Activated CD4-positive, alpha-beta memory T cell treated with anti-CD3 and anti-CD28 coated beads for 36 hours (primary cell): ENCODE measurements around the gene SLC45A2. TPM values are rescaled to one million over a fixed set of nuclear protein-coding genes. Genes with fewer than 3 reads are reported as not detected.
"Not testable (repeated sequence)": the region's sequence is repeated elsewhere in the genome, so short reads cannot be mapped to it uniquely, and the experiment has no call there.

ENCODE experiments used
- CTCF ChIA-PET: fragments of 350-600 bp; sonication (Branson Sonifier 250); formaldehyde crosslinking; loops from one replicate; lab custom pipeline; 2021; ENCODE audit warnings: antibody characterized with exemption, inconsistent platforms; lab: Charles Lee
- POLR2A ChIA-PET: fragments of 350-600 bp; sonication (Branson Sonifier 250); formaldehyde crosslinking; loops from one replicate; lab custom pipeline; 2021; ENCODE audit warnings: antibody characterized with exemption; lab: Charles Lee
- DNase-seq: peaks from one replicate; pipeline ENCODE4 v3.0.0-alpha.2; 2020
- H3K27ac Mint-ChIP-seq: one replicate; pipeline ENCODE4 v1.8.0; 2021; ENCODE audit warnings: mixed read lengths
- H3K27me3 Mint-ChIP-seq: one replicate; pipeline ENCODE4 v1.8.0; 2021; ENCODE audit warnings: mixed read lengths
- H3K36me3 Mint-ChIP-seq: one replicate; pipeline ENCODE4 v1.8.0; 2021; ENCODE audit warnings: mixed read lengths
- H3K4me1 Mint-ChIP-seq: one replicate; pipeline ENCODE4 v1.8.0; 2021; ENCODE audit warnings: low read depth, mixed read lengths
- H3K4me3 Mint-ChIP-seq: one replicate; pipeline ENCODE4 v1.8.0; 2021; ENCODE audit warnings: mild to moderate bottlenecking, mixed read lengths
- H3K9me3 Mint-ChIP-seq: one replicate; pipeline ENCODE4 v1.8.0; 2021; ENCODE audit warnings: mixed read lengths
- intact Hi-C: fragments of 100-400 bp; cut with micrococcal nuclease; formaldehyde crosslinking; loops from one replicate; pipeline ENCODE4 v1.15.1; 2023
- total RNA-seq, 2 experiments: library from RNA; stranded (reverse); gene quantifications; one replicate each; pipeline ENCODE4 v1.2.3, GENCODE V29; 2021

The SLC45A2 gene
- total RNA-seq, 2 experiments from 2014 or later = not detected

DNA sequence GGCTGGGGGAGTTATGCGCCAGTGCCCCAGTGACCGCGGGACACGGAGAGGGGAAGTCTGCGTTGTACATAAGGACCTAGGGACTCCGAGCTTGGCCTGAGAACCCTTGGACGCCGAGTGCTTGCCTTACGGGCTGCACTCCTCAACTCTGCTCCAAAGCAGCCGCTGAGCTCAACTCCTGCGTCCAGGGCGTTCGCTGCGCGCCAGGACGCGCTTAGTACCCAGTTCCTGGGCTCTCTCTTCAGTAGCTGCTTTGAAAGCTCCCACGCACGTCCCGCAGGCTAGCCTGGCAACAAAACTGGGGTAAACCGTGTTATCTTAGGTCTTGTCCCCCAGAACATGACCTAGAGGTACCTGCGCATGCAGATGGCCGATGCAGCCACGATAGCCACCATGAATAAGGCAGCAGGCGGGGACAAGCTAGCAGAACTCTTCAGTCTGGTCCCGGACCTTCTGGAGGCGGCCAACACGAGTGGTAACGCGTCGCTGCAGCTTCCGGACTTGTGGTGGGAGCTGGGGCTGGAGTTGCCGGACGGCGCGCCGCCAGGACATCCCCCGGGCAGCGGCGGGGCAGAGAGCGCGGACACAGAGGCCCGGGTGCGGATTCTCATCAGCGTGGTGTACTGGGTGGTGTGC, 48.0 kb downstream of the SLC45A2 start, which contains the start of gene RXFP3:
RXFP3 (plus strand) TSS at position 6 of the 636 bp plus-strand sequence; CDS start at position 361, 355 bp downstream.
- Mint-ChIP-seq H3K27ac (no peak within 1 kb of the TSS), H3K4me3 (no peak within 1 kb of the TSS), H3K9me3 (no peaks in the 10 kb centered on the region), H3K36me3 (no peaks in the 10 kb centered on the region), H3K27me3 (peaks cover 50% of the 10 kb centered on the region), H3K4me1 (peaks cover 2% of the 10 kb centered on the region)
- DNase-seq = no peak
- intact Hi-C loops = no loop called here
- ChIA-PET CTCF (interaction anchor here (1.0 to 4.0 kb wide), 4 partner anchors 14 to 502 kb away, joined by 3 to 44 read pairs (median 18); no protein-coding TSS in a partner anchor), POLR2A (interaction anchor here (0.6 kb wide), 1 partner anchor 14 kb away, joined by 3 read pairs; no protein-coding TSS in a partner anchor)

DNA sequence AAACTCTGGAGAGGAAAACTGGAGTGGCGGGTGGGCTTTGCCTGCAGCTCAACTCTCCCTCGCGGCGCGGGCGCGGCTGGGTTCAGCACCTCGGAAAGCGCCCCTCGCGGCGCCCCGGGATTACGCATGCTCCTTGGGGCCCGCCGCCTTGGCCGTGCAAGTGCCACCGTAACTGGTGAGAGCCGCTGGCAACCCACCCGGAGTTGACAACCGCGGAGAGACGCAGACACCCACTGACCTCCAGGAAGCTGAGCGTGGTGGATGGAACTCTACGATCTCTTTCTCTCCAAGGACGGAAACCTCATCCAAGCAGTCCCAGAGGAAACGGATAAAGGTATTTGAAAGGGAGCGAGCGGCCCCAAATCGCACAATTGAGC, 48.5 kb downstream of the SLC45A2 start:
- Mint-ChIP-seq H3K9me3 (no peaks in the 10 kb centered on the region), H3K36me3 (no peaks in the 10 kb centered on the region)

DNA sequence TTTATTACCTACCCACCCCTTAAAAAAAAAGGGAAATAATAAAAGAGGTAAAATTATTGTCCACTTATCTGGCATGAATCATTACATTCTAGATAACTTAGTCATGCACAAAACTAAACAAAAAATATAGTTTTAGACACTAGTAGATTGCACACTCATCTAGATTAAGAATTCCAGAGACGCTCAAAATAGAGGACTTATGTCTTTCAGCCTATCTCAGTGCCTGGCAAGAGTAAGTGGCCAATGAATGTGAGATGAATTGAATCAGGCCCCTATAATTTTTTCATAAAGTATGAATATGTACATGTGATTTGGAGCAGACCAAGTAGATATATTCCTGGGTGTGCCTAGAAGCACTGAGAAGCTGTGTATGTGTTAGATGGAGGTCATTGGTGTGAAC, 50.3 kb downstream of the SLC45A2 start:
- Mint-ChIP-seq H3K4me1 (peaks cover 2% of the 10 kb centered on the region), H3K4me3 (no peak overlapping the region), H3K9me3 (no peaks in the 10 kb centered on the region), H3K27ac (no peak overlapping the region), H3K36me3 (no peaks in the 10 kb centered on the region), H3K27me3 (peaks cover 42% of the 10 kb centered on the region)
- POLR2A ChIA-PET = no interaction called here
- DNase-seq = no peak
- CTCF ChIA-PET = interaction anchor here (0.9 to 4.0 kb wide), 19 partner anchors 9 to 1428 kb away, joined by 3 to 44 read pairs (median 5); partner anchors contain the start of gene TARS1
- intact Hi-C loops = loop anchor here (1.0 to 5.0 kb wide), 3 partner anchors 82 to 498 kb away; no protein-coding TSS in a partner anchor

More for the DNA sequence above, 48.5 kb downstream of the SLC45A2 start:
- peaks cover 48% of the 10 kb centered on the region for H3K27me3 Mint-ChIP-seq
- CTCF ChIA-PET = interaction anchor here (0.8 to 4.0 kb wide), 14 partner anchors 11 to 529 kb away, joined by 3 to 44 read pairs (median 5); no protein-coding TSS in a partner anchor
- POLR2A ChIA-PET = interaction anchor here (0.6 kb wide), 1 partner anchor 14 kb away, joined by 3 read pairs; no protein-coding TSS in a partner anchor
- intact Hi-C loops = no loop called here
- H3K27ac Mint-ChIP-seq = no peak overlapping the region
- peaks cover 2% of the 10 kb centered on the region for H3K4me1 Mint-ChIP-seq
- H3K4me3 Mint-ChIP-seq = no peak overlapping the region
- peak; percentile 61 for DNase-seq

DNA sequence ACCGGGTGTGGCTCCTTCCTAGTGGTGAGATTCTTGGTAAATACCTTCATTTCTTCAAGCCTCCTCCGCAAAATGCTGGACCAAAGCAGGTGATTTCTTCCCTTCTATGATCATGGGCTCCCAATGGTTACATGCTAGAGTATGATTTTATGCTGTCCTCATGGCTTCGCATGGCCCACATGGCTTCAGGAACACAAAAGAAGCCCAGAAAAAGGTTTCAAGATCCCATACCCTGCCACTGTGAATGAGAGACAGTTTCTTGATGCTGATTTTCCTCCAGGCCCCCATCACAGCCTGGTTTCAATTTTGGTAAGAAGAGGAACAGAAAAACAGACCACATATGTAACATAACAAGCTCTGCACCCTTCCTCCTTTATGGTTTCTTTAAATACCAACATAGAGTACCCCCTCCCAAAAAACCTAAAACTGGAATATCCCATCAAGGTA, 50.7 kb downstream of the SLC45A2 start:
- no peak overlapping the region for H3K27ac Mint-ChIP-seq
- POLR2A ChIA-PET = no interaction called here
- CTCF ChIA-PET = interaction anchor here (1.0 to 4.0 kb wide), 14 partner anchors 12 to 1427 kb away, joined by 3 to 44 read pairs (median 6); partner anchors contain the start of gene TARS1
- intact Hi-C loops = loop anchor here (1.0 to 5.0 kb wide), 3 partner anchors 81 to 497 kb away; no protein-coding TSS in a partner anchor
- no peak overlapping the region for H3K4me3 Mint-ChIP-seq
- no peaks in the 10 kb centered on the region for H3K9me3 Mint-ChIP-seq
- H3K4me1 Mint-ChIP-seq = peaks cover 2% of the 10 kb centered on the region
- no peak for DNase-seq
- H3K27me3 Mint-ChIP-seq = peaks cover 38% of the 10 kb centered on the region
- H3K36me3 Mint-ChIP-seq = no peaks in the 10 kb centered on the region

DNA sequence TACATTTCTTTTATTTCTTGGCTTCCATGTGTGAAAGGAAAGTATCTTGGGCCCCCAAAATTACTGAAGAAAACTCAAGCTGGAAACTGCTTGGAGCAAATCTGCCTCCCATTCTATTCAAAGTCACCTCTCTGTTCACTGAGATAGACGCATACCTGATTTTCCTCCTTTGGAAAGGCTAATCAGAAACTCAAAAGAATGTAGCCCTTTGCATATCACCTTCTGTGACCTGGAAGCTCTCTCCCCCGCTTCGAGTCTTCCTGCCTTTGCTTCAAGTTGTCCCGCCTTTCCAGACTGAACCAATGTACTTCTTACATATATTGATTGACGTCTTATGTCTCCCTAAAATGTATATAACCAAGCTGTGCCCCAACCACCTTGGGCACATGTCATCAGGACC, 53.4 kb downstream of the SLC45A2 start:
- intact Hi-C loops = loop anchor here (5.0 kb wide), 1 partner anchor 79 kb away; no protein-coding TSS in a partner anchor
- no peak overlapping the region for H3K4me3 Mint-ChIP-seq

DNA sequence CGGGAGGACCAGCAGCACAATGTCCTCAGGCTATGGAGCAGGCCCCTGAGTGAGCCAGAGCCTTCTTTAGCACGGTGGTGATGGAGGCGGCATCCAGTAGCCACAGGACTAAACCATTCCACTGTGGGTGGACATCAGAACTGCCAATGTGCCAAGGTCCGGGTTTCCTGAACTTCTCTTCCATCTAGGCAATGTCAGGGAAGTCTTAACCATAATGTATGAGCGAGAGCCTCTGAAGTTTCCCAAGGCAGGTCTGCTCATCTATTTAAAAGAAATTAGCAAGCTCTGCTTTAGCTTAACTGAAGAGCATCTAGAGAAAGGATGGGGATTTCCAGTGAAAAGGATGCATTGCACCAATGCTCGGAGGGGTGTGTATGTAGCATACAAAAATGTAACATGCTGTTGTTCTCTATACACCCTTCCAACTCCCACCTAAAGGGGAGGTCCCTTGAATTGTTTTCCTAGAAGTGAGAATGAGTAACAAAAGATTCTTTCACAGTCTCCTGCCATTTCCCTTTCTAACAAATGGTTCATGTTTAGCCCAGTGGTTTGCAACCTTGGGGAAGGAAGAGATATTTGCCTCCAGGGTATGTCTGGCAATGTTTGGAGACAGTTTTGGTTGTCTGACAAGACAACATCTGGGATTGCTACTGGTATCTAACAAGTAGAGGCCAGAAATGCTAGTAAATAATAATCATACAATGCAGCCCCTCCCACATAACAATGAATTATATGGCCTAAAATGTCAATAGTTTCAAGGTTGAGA, 54.4 kb downstream of the SLC45A2 start:
- H3K9me3 Mint-ChIP-seq = no peaks in the 10 kb centered on the region
- DNase-seq = no peak
- no peaks in the 10 kb centered on the region for H3K4me1 Mint-ChIP-seq
- POLR2A ChIA-PET = no interaction called here
- peaks cover 12% of the 10 kb centered on the region for H3K27me3 Mint-ChIP-seq
- no peak overlapping the region for H3K4me3 Mint-ChIP-seq
- H3K36me3 Mint-ChIP-seq = no peaks in the 10 kb centered on the region
- intact Hi-C loops = loop anchor here (5.0 kb wide), 1 partner anchor 78 kb away; no protein-coding TSS in a partner anchor
- CTCF ChIA-PET = no interaction called here
- no peak overlapping the region for H3K27ac Mint-ChIP-seq

More for the DNA sequence above, 53.4 kb downstream of the SLC45A2 start:
- no peak overlapping the region for H3K27ac Mint-ChIP-seq
- no peaks in the 10 kb centered on the region for H3K4me1 Mint-ChIP-seq
- POLR2A ChIA-PET = no interaction called here
- no peaks in the 10 kb centered on the region for H3K9me3 Mint-ChIP-seq
- no peaks in the 10 kb centered on the region for H3K36me3 Mint-ChIP-seq
- H3K27me3 Mint-ChIP-seq = peaks cover 19% of the 10 kb centered on the region
- DNase-seq = no peak
- CTCF ChIA-PET = interaction anchor here (1.3 kb wide), 1 partner anchor 496 kb away, joined by 5 read pairs; no protein-coding TSS in a partner anchor

DNA sequence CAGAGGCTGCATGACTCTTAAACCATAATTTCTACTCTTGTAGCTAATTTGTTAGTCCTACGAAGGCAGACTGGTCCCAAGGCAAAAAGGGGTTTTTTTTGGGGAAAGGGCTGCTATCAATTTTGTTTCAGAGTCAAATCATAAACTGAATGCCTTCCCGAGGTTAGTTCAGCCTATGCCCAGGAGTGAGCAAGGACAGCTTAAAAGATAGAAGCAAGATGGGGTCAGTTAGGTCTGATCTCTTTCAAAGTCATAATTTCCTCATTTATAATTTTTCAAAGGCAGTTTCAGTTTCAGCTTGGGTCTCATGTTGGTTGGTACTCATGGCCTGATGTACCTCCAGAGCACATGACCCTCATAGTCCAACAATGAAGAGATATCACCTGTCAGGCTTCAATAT, 56.2 kb downstream of the SLC45A2 start:
- no peak for DNase-seq
- ChIA-PET POLR2A (no interaction called here), CTCF (no interaction called here)
- no peaks in the 10 kb centered on the region for H3K36me3 Mint-ChIP-seq
- no peaks in the 10 kb centered on the region for H3K4me1 Mint-ChIP-seq
- intact Hi-C loops = no loop called here
- no peak overlapping the region for H3K4me3 Mint-ChIP-seq
- H3K9me3 Mint-ChIP-seq = no peaks in the 10 kb centered on the region
- H3K27me3 Mint-ChIP-seq = peaks cover 10% of the 10 kb centered on the region
- no peak overlapping the region for H3K27ac Mint-ChIP-seq

DNA sequence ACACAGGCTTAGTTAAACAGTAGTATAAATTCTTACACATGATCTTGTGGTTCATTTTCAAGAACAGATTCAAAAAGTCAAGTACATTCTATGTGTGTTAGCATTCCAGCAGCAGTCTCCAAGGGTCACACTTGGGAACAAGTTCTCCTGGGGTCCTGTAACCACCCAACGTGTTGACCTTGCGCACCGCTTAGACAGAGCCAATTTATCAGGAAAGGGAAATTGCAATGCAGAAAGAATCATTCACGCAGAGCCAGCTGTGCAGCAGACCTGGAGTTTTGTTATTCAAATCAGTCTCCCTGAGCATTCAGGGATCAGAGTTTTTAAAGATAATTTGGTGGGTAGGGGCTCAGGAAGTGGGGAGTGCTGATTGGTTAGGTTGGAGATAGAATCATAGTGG, 56.8 kb downstream of the SLC45A2 start:
- intact Hi-C loops = no loop called here
- Mint-ChIP-seq H3K27me3 (peaks cover 10% of the 10 kb centered on the region), H3K4me3 (no peak overlapping the region), H3K4me1 (no peaks in the 10 kb centered on the region), H3K36me3 (no peaks in the 10 kb centered on the region), H3K9me3 (no peaks in the 10 kb centered on the region), H3K27ac (no peak overlapping the region)
- POLR2A ChIA-PET = no interaction called here
- no peak for DNase-seq
- CTCF ChIA-PET = no interaction called here

DNA sequence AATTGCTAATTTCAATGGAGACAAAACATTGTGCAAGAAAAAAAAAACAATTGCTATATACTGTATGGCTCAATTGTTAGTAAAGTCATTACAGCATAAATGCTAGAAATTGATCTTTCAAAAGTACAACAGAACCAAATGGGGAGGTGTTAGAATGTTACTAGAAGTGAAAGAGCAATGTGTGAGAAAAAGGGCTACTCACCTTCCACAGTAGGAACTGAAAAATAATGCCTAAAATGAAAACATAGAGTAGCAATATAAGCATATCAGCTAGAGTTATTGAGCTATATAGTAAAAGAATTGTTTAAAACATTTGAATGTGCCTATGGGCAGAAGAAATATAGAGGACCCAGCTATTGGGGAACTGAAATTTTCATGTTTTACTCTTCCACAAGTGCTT, 59.2 kb downstream of the SLC45A2 start:
- H3K9me3 Mint-ChIP-seq = no peaks in the 10 kb centered on the region
- CTCF ChIA-PET = interaction anchor here (1.3 kb wide), 1 partner anchor 10 kb away, joined by 5 read pairs; no protein-coding TSS in a partner anchor
- no peak overlapping the region for H3K27ac Mint-ChIP-seq
- H3K4me3 Mint-ChIP-seq = no peak overlapping the region
- H3K4me1 Mint-ChIP-seq = no peaks in the 10 kb centered on the region
- no peaks in the 10 kb centered on the region for H3K36me3 Mint-ChIP-seq
- POLR2A ChIA-PET = no interaction called here
- intact Hi-C loops = no loop called here
- peaks cover 16% of the 10 kb centered on the region for H3K27me3 Mint-ChIP-seq
- no peak for DNase-seq

DNA sequence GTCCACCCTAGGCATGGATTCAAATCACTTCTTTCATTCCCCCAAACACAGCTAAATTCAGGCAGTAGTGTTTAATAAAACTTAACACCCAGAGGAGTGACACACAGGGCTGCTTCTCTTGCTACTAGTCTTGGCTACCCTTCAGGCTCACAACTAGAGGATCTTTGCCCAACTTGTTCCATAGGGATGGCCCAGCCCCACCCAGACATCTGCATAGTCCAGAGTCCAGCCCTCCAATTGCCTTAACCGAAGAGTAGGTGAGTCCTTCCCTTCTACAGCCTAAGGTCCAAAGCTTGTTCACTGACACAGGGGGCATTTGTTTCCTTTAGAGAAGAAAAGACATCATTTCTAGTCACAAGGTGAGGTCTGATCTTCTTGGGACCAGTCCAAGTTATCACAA, 63.5 kb downstream of the SLC45A2 start:
- Mint-ChIP-seq H3K27me3 (peaks cover 16% of the 10 kb centered on the region), H3K36me3 (no peaks in the 10 kb centered on the region), H3K4me3 (no peak overlapping the region), H3K27ac (no peak overlapping the region), H3K4me1 (no peaks in the 10 kb centered on the region), H3K9me3 (peaks cover 28% of the 10 kb centered on the region)
- intact Hi-C loops = no loop called here
- CTCF ChIA-PET = interaction anchor here (0.6 kb wide), 1 partner anchor 483 kb away, joined by 3 read pairs; no protein-coding TSS in a partner anchor
- DNase-seq = no peak
- POLR2A ChIA-PET = no interaction called here

DNA sequence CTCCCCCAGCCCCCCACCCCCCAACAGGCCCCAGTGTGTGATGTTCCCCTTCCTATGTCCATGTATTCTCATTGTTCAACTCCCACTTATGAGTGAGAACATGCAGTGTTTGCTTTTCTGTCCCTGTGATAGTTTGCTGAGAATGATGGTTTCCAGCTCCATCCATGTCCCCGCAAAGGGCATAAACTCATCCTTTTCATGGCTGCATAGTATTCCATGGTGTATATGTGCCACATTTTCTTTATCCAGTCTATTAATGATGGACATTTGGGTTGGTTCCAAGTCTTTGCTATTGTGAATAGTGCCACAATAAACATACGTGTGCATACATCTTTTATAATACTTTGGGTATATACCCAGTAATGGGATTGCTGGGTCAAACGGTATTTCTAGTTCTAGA, 69.6 kb downstream of the SLC45A2 start:
- POLR2A ChIA-PET, H3K4me3 Mint-ChIP-seq, intact Hi-C loops, H3K36me3 Mint-ChIP-seq, CTCF ChIA-PET, H3K27ac Mint-ChIP-seq, H3K4me1 Mint-ChIP-seq, DNase-seq, H3K27me3 Mint-ChIP-seq: not testable (repeated sequence)
- H3K9me3 Mint-ChIP-seq = peaks cover 37% of the 10 kb centered on the region

DNA sequence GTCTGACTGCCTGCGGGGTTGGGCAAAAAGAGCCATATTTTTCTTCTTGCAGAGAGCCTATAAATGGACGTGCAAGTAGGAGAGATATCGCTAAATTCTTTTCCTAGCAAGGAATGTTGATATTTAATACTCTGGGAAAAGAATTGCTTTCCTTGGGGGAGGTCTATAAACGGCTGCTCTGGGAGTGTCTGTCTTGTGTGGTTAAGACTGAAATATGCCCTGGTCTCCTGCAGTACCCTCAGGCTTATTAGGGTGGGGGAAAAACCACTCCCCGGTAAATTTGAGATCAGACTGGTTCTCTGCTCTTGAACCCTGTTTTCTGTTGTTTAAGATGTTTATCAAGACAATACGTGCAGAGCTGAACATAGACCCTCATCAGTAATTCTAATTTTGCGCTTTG, 78.2 kb downstream of the SLC45A2 start:
- H3K4me3 Mint-ChIP-seq, POLR2A ChIA-PET, DNase-seq, H3K27me3 Mint-ChIP-seq, intact Hi-C loops, H3K4me1 Mint-ChIP-seq, H3K27ac Mint-ChIP-seq, CTCF ChIA-PET, H3K36me3 Mint-ChIP-seq: not testable (repeated sequence)
- peaks cover 41% of the 10 kb centered on the region for H3K9me3 Mint-ChIP-seq
